ENCODE measurements around the gene PRSS21.
A peak's percentile ranks its signal among the peaks of the same experiment; 100 is the strongest.

The PRSS21 gene

DNA sequence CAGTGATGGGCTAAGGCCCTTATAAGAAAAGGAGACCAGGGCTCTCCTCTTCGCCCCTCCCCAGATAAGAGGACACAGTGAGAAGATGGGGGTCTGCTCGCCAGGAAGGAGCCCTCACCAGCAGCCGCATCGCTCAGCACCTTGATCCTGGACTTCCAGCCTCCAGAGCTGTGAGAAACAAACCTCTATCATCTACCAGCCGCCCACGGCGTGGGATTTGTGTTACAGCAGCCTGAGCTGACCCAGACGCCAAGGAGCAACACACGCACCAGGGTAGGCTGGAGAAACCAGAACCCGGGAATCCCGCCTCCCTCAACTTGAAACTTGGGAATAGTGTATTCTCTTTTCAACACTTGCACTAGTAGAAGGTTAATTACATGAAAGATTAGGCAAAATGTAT is 8.9 kb downstream of the PRSS21 start:
- no peak for DNase-seq (ENCODE audit: low read depth in 2 of 2)

DNA sequence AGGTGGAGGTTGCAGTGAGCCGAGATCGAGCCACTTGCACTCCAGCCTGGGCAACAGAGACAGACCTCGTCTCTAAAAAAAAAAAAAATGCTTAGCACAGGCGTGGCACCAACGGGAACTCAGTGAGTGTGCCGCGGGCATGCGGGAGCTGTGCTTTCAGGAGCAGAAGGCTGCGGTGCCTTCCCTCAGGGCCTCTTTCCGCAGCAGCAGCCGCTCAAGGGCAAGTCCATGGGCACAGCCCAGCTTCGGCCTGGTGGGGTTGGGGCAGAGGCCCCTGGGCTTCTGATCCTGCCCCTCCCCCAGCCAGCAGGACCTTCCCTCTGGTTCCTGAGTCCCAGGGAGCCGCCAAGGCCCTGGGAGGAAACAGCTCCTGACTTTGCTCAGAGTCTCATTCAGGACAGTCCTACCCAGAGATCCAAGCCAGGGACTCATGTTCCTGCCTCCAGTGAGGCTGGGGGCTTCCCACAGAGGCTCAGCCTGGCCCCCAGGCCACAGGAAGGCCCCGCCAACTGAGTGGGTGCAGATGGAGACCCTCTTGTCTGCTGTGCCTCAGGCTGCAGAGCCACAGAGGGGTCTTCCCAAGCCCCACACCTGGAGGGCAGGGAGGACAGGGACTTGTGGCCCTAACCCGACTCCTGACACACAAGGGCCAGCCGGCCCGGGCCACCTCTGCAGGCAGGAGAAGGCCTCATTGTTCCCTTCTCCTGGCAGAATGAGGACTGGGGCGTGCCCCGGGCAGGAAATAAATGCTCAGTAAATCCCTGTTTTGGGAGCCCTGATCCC is 9.7 kb downstream of the PRSS21 start:
- no peak for DNase-seq (ENCODE audit: low read depth in 2 of 2)

GRCh38 chr16:2827374-2827791 is 10.3 kb downstream of the PRSS21 start:
- DNase-seq (ENCODE audit: low read depth in 2 of 2), result no peak

DNA sequence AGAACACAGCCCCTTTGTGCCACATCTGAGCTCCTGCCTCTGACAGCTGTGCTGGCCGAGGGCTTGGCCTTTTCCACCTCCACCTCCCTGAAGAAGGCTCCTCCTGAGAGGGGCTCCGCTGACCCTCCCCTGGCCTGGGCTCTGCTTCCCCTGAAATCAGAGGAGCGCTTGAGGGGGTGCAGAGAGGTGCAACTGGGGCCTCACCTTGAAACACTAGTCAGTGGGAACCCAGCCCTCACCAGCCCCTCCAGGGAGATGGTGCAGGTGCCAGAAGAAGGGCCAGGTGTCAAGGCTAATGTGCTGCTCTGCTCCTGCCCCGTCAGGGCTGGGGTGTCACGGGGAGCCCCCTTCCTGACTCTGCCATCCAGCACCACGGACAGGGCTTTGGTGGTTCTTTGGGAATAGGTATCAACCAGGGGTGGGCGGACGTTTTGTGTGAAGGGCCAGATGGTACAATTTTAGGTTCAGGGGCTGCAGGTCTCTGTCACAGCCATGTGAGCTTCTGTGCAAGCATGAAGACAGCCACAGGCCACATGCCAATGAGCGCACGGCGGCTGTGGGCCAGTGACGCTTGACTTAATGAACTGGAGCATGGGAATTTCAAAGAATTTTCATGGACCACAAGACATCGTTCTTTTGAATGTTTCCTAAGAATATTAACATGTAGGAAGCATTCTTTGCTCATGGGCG is 10.9 kb downstream of the PRSS21 start:
- no peak for DNase-seq (ENCODE audit: low read depth in 2 of 2)

DNA sequence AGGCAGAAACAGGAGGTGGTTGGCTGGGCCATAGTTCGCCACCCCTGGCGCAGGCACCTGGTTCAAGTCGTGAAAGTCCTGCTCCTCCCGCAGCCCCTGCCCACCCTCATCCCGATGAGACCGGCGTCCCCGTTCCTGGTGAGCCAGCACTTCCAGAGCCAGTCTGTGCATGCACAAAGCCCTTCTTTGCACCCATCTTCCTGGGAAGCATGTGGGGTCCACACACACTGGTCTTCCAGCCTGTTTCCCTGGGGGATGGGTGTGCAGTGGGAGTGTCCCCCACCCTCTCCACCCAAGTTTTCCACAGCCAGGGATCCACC is 11.4 kb downstream of the PRSS21 start:
- no peak for DNase-seq (ENCODE audit: low read depth in 2 of 2)

- no peak for DNase-seq (ENCODE audit: low read depth in 2 of 2)
Observed at GRCh38 chr16:2828876-2829430, 11.9 kb downstream of the PRSS21 start.

DNA sequence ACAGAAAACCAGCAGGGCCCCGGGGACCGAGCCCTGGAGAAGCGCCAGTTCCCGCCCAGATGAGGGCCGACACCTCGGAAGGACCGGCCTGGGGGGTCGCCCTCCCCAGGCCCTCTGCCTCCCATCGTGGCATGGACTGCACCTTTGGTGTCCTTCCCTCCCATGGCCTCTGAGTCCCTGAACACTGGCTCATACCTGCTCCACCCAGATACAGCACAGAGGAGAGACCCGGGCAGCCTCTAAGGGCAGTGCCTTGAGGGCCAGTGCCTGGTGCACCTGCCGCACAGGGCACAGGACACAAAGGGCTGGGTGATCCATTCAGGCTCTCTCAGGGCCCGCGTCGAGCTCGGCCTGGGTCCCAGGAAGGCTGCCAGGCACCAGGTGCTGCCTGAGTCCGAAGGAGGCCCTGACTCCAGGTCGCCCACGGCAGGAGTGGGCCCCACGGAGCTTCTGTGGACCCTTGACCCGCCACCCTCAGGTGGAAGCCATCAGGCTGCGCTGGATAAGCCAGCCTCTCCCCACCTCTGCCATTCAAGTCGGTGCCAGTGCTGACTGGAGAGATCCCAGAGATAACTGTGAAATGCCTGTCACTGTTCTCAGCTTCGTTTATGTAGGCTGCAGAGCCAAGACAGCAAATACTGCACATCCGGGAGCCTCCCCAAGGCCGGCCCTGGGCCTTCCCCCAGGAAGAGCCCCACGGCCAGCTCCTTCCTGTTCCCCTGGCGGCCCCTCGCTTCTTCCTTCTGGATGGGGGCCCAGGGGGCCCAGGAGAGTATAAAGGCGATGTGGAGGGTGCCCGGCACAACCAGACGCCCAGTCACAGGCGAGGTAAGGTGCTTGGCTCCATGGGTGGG is 12.7 kb downstream of the PRSS21 start, which contains the start of gene ZG16B:
Gene ZG16B (plus strand): TSS at position 803 of the 854 bp plus-strand sequence. CDS start 139 bp downstream, outside the sequence.
- no peak for DNase-seq (ENCODE audit: low read depth in 2 of 2)

DNA sequence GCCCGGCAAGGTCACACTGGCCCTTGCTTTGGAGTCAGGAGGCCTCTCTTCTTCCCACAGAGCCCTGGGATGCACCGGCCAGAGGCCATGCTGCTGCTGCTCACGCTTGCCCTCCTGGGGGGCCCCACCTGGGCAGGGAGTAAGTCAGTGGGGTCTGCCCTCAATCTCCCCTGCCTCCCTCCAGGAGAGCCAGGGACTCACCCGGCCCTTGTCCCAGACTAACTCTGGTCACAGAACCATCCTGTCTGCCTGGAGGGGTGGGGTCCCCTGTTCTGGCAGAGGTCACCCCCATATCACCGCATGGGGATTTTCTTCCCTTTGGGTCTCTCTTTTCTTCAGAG is 13.3 kb downstream of the PRSS21 start:
- DNase-seq (ENCODE audit: low read depth in 2 of 2), result no peak

GRCh38 chr16:2831203-2831602 is 14.2 kb downstream of the PRSS21 start:
- DNase-seq (ENCODE audit: low read depth in 2 of 2), result no peak

DNA sequence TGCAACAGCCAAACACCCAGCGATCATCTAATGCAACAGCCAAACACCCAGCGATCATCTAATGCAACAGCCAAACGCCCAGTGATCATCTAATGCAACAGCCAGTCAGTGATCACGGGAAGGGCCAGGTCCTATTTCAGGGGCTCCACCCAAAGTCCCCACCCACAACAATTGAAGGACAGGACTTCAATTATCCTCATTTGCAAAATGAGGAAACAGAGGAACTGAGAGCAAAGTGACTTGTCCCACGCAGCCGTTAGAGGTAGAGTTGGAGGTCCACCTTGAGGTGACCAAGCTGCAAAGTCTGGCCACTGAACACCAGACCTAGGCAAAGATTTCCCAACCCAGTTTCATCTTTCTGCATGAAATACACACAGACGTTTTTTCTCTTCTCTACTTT is 16.7 kb downstream of the PRSS21 start:
- no peak for DNase-seq (ENCODE audit: low read depth in 2 of 2)

GRCh38 chr16:2834968-2835367 is 17.9 kb downstream of the PRSS21 start:
- no peak for DNase-seq (ENCODE audit: low read depth in 2 of 2)

DNA sequence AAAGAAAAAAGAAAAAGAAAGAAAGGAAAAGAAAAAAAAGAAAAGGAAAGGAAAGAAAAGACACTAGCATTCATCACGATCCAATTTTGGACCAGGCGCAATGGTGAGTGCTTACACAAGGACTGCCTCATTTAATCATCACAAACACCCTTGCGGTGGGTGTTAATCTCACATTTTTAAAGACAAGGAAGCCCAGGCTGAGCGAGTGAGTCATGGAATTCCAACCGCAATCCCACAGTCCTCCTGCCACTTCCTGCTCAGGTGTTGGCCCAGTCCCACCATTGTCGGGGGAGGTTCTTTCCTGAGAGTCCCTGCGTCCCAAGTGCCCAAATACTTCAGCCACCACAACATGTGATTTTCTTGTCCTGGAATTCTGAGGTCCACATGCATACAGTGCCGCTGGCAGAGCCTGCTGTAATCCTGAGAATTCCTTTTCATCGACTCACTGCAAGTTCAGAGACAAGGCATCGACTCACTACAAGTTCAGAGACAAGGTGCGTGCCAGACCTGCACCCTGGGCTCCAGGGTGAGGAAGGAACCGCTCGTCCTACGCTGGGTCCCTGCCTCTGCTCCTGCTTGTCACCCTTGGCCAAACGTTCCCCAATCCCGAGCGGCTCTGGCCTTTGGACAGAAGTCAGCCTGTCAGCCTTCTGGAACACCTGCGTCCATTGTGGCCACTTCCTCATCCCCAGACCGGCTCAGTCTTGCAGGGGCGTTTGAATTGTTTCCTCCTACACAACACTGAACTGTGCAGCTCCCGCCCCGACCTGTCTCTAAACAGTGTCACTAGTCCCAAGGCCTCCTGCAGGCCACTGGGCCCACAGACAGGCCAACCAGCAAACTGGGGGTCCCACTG is 18.8 kb downstream of the PRSS21 start:
- DNase-seq (ENCODE audit: low read depth in 2 of 2), result no peak

GRCh38 chr16:2836646-2837508 is 19.8 kb downstream of the PRSS21 start:
- DNase-seq (ENCODE audit: low read depth in 2 of 2), result no peak

DNA sequence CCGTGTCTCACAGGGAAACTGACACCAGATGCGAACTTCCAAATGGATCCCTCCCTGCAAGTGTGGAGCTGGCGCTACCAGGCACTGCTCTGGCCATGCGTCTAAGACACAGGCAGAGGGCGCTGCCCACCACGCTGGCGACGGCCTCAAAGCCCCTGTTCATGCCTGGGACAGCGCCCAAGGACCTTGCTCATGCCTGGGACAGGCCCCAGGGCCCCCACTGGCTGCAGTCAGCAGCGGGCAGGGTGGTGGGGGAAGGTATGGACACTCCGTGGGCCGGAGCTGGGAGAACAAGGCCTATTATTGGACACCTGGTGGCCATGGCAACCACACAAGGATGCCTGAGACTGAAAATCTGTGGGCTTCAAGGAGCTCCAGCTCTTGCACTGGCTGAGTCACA is 21.9 kb downstream of the PRSS21 start:
- DNase-seq (ENCODE audit: low read depth in 2 of 2), result peak in 1 of 2 donors; percentile 23

- no peak for DNase-seq (ENCODE audit: low read depth in 2 of 2)
Observed at GRCh38 chr16:2839650-2840450, 22.8 kb downstream of the PRSS21 start.

- no peak for DNase-seq (ENCODE audit: low read depth in 2 of 2)
Observed at GRCh38 chr16:2840914-2841313, 23.9 kb downstream of the PRSS21 start.

- no peak for DNase-seq (ENCODE audit: low read depth in 2 of 2)
Observed at GRCh38 chr16:2841606-2842339, 24.7 kb downstream of the PRSS21 start.

DNA sequence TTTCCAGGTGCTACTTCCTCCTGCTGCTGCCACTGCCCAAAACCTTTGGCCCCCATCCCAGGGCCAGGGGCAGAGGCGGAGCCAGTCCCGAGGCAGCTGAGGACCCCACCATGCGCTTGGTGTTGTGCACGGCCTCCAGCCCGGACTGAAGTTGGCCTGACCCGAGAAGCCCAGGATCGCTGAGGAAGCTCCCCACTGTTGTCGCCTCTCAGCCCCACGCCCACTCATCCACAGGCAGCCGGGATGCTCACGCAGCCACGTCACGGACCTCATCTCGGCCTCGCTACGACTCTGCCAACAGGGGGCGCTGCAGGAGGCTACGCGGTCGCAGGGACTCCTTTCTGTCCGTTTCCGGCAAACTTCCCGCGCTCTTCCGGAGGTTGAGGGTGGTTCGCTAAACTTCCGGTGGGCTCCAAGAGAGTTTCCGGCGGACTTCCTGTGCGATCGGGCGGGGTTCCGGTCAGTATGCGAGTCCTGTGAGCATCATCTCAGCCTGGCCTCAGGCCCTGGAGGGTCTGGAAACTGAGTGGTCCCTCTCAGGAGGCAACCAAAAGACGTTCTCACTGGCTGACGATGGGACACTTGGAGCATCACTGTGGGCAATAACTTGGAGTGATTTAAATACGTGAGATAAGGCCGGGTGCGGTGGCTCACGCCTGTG is 25.4 kb downstream of the PRSS21 start:
- DNase-seq (ENCODE audit: low read depth in 2 of 2), result peak; percentile 40 to 44

All from stimulated activated CD8-positive, alpha-beta memory T cell treated with anti-CD3 and anti-CD28 coated beads, Interleukin-7, amount 100 ng/mL, for 1 hour (primary cell).